Stimulated activated CD4-positive, alpha-beta T cell treated with anti-CD3 and anti-CD28 coated beads, Interleukin-1b, Interleukin-23, amount 100 ng/mL, for 24 hours (primary cell): ENCODE data around the gene DGCR2.
"Not testable (repeated sequence)": the region's sequence is repeated elsewhere in the genome, so short reads cannot be mapped to it uniquely, and the experiment has no call there.

Experiments used
- DNase-seq, 4 experiments: peaks; one replicate each; pipeline ENCODE4 v3.0.0-alpha.2; 2020; ENCODE audit warnings: low read depth in 4 of 4, low spot score in 1 of 4

Gene DGCR2

GRCh38 chr22:19032898-19033567 lies 89.2 kb downstream of the DGCR2 start:
- not testable (repeated sequence) for DNase-seq

- not testable (repeated sequence) for DNase-seq
These were observed 89.9 kb downstream of the DGCR2 start for GRCh38 chr22:19032156-19032785.

DNA sequence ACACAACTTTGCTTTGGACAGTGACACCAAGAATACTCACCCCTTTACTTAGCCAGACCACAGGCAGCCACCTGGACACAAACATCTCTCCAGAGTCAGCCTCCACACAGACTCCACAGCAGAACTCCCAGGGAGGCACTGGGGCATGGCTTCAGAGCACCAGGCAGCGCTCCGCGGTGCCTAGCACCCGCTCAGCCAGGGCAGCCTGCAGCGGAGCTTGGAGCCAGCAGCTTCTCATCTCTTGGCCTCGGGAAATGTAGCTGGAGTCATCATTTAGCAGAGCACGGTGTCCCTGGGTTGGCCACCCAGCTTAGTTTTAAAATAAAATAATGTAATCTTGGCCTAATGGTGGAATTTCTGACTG lies 91.3 kb downstream of the DGCR2 start:
- DNase-seq: not testable (repeated sequence)

DNA sequence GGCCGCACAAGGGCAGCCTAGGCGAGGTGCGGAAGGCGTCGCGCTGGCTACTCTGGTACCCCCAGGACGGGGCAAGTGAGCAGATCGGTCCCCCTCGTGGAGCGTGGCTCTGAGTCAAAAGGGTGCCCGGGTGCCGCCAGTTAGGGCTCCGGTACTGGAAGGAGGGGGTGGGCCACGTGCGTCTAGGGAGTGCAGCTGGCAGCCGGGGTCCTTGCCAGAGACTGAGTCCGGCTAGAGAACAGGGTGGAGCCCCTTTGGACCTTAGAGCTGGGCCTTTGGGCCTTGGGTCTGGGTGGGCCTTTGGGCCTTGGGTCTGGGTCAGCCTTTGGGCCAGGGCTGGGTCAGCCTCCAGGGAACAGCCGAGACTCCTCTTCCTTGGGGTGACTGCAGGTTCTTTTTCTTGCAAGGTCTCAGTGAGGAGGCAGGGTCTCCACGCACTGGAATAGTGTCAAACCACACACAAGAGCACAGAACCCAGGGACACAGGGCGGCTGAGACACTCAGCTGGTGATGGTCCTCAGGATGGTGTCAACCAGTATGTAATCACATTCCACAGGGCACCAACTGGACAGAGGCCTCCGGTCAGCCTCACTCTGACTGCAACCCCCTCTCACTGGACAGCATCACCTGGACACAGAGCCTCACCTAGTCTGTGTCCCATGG lies 91.9 kb downstream of the DGCR2 start:
- not testable (repeated sequence) for DNase-seq

- DNase-seq: not testable (repeated sequence)
These were observed 92.8 kb downstream of the DGCR2 start for GRCh38 chr22:19029113-19030103.

DNA sequence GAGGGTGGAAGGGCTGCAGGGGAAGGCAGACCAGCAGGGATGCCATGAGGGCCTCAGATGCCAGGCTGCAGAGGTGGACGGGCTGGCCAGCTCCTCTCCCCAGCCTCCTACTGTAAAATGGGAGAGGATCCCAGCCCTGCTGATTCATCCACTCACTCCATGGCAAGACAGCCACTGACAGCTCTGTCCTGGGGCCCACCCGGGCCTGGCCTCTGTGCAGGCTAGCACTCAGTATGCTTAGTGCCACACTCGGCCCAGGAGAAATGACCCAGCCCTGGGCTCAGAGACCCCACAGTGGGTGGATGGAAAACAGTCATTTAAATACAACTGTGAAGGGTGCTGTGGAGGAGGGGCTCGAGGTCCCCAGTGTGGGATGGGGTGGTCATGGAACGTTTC lies 94.2 kb downstream of the DGCR2 start:
- DNase-seq: not testable (repeated sequence)

DNA sequence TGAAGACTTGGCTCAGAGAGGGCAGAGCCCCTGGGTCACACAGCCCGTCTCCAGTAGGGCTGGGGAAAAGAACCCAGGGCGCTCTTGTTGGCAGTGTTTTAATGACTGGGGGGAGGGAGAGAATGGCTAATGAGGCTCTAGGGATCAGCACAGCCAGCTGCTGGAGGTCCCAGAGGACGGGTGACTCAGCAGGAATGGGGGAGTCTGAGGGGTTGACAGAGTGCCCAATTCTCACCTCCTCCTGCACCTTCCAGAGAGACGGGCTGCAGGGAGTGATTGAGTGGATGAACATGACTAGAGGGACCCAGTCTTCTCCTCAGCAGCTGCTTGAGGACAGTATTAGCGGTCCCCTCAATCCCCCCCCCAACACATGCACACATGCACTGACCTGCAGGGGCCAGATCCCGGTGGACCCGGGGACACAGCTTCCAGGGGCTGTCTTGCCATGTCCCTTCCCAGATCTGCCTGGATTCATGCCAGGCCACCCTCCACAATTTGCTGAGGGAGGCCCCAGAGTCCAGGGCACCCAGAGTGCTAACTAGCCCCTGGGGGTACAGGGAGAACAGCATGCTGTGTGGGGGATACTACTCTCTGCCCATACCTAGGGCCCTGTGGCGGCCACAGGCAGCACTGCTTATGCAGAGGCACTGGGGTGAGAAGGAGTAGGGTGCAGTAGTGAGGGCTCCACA lies 94.7 kb downstream of the DGCR2 start:
- not testable (repeated sequence) for DNase-seq

- not testable (repeated sequence) for DNase-seq
These were observed 96.1 kb downstream of the DGCR2 start for GRCh38 chr22:19026080-19026479.

DNA sequence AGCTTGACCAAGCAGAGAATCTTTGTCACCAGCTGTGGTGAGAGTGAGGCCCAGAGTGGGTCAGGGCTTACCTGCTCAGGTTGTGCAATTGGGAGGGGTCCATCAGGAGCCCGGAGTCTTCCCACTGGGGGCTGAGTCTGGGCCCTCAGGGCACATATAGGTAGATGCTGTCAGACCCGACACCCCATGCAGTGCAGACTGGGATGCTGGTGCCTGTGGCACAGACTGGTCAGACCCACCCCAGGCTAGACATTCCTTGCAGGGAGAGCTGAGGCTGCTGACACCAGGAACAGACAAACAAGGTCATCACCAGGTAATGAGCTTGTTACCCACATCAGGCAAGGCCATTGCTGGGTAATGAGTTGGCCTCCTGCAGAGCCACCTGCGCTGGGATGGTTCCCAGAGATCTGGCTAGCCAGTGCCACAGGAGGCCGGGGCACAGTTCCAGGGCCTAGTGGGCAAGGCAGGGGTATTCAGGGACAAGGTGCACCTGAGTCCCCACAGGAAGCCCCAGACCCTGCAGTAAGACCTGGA lies 97.2 kb downstream of the DGCR2 start:
- not testable (repeated sequence) for DNase-seq

DNA sequence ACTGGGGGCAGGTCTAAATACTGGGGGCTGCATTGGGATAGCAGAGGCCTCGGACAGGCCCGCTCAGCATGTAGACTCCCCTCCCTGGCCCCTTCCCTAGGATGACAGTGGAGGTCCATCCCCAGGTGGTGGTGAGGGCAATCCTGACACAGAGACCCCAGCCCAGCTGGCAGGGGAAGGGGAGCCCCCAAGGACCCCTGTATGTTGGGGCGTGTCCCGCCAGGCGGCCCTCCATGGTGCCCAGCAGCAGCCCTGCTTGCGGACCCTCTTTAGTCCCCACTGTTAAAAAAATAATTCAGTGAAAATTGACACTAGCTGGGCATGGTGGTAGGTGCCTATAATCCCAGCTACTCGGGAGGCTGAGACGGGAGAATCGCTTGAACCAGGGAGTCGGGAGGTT lies 98.3 kb downstream of the DGCR2 start:
- not testable (repeated sequence) for DNase-seq

DNA sequence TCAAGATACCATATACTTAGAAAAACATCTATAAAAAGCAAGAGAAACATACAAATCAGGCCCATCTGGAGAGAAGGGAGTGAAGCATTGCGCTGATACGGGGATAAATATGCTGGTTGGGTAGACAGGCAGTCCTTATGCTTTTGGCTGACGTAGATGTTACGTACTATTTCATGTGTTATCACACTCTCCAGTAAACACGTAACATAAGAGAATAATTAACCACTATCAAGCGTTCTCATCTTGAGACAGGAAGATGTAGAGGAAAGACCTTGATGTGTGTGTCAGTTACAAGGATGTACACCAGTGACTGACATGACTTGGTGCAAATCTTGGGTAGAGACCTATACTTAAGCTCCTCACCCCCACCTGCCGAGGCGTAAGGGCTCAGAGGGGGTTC lies 99.5 kb downstream of the DGCR2 start:
- no peak for DNase-seq

GRCh38 chr22:19019679-19020032 lies 102.6 kb downstream of the DGCR2 start:
- no peak for DNase-seq

GRCh38 chr22:19019029-19019678 lies 103.1 kb downstream of the DGCR2 start:
- DNase-seq: no peak

- DNase-seq: no peak
These were observed 104.0 kb downstream of the DGCR2 start for GRCh38 chr22:19018256-19018655.

GRCh38 chr22:19016081-19016766 lies 106.0 kb downstream of the DGCR2 start:
- no peak for DNase-seq

GRCh38 chr22:19014886-19015285 lies 107.3 kb downstream of the DGCR2 start:
- DNase-seq: no peak

DNA sequence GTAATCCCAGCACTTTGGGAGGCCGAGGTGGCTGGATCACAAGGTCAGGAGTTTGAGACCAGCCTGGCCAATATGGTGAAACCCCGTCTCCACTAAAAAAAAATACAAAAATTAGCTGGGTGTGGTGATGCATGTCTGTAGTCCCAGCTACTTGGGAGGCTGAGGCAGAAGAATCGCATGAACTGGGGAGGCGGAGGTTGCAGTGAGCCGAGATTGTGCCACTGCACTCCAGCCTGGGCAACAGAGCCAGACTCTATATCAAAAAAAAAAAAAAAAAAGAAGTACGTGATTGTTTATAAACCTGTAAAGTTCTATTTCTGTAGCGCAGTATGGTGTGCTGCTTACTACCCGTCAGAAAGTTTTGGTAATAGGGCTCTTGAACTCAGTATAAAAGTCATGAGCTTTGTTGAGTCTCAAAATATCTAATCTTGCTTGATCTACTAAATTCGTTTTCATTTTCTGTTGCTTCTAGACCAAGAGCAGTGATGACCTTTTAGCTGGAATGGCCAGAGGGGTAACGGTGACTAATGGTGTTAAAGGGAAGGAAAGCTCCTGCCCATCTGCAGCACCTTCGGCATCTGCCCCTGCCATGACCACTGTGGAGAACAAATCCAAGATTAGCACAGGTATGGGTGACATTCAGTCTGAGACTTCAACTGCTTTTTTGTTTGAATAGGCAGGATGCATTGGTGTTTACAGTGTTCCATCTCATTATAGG lies 108.2 kb downstream of the DGCR2 start:
- DNase-seq: not testable (repeated sequence)

- DNase-seq: not testable (repeated sequence)
These were observed 108.8 kb downstream of the DGCR2 start for GRCh38 chr22:19013411-19013810.
